GM12878 (cell line): ENCODE results near the gene CIAO2A.

Experiments used
- CBX5 ChIP-seq: sonication (generic); IDR thresholded peaks from 2 replicates; pipeline ENCODE4 v1.6.1; 2016; ENCODE audit warnings: low read depth, moderate library complexity, mild to moderate bottlenecking, inconsistent platforms
- CTCF ChIP-seq, 3 experiments: IDR thresholded peaks in 2 of 3; conservative IDR thresholded peaks in 1 of 3; 2 replicates each; pipeline ENCODE4 v1.5.1; 2011; ENCODE audit warnings: low read depth in 3 of 3, low read length in 3 of 3, mild to moderate bottlenecking in 3 of 3, control low read depth in 2 of 3, moderate library complexity in 2 of 3, inconsistent platforms in 1 of 3, mixed read lengths in 1 of 3; ENCODE audit not compliant: control insufficient read depth in 2 of 3, insufficient read depth in 1 of 3; ENCODE audit errors: extremely low read depth in 1 of 3

- TF ChIP-seq CBX5 (no peak), CTCF (IDR thresholded peaks at IDR 0.05 in 2 of 3, conservative IDR thresholded peaks at IDR 0.05 in 1 of 3; ENCODE audit: control insufficient read depth in 2 of 3, extremely low read depth in 1 of 3, insufficient read depth in 1 of 3, low read depth in 3 of 3, low read length in 3 of 3) (no peak)
Measured at GRCh38 chr15:64044300-64045100, 49.1 kb downstream of the CIAO2A start.
